HEK293T (cell line): ENCODE results near the gene ARHGEF10L.

Source experiments
- L3MBTL2 ChIP-seq: fragments of 450-650 bp; conservative IDR thresholded peaks from 2 replicates; pipeline ENCODE4 v1.6.1; 2016; ENCODE audit warnings: mild to moderate bottlenecking
- SP1 ChIP-seq: fragments of 450-650 bp; IDR thresholded peaks from 2 replicates; pipeline ENCODE4 v1.6.1; 2017
- ZNF384 ChIP-seq: fragments of 450-650 bp; IDR thresholded peaks from 2 replicates; pipeline ENCODE4 v1.6.1; 2016

- TF ChIP-seq ZNF384 (no peak), SP1 (no peak), L3MBTL2 (no peak)
These were observed 181.9 kb downstream of the ARHGEF10L start for GRCh38 chr1:17721444-17721843.
